Measurements from ENCODE around the gene CNOT10.
"Not testable (repeated sequence)": the region's sequence is repeated elsewhere in the genome, so short reads cannot be mapped to it uniquely, and the experiment has no call there.

Gene CNOT10

GRCh38 chr3:32685543-32686185 is 676 bp downstream of the CNOT10 start:
- in situ Hi-C loops (cut with HindIII; ENCODE audit: low sequenced_read_pairs) = no loop called here

- in situ Hi-C loops (cut with HindIII; ENCODE audit: low sequenced_read_pairs) = no loop called here
These were observed 1.7 kb downstream of the CNOT10 start for GRCh38 chr3:32686713-32687112.

GRCh38 chr3:32691847-32692246 is 6.9 kb downstream of the CNOT10 start:
- in situ Hi-C loops (cut with HindIII; ENCODE audit: low sequenced_read_pairs) = no loop called here

GRCh38 chr3:32696523-32696922 is 11.5 kb downstream of the CNOT10 start:
- in situ Hi-C loops (cut with HindIII; ENCODE audit: low sequenced_read_pairs) = no loop called here

- in situ Hi-C loops (cut with HindIII; ENCODE audit: low sequenced_read_pairs) = no loop called here
These were observed 13.5 kb downstream of the CNOT10 start for GRCh38 chr3:32698506-32698905.

- in situ Hi-C loops (cut with HindIII; ENCODE audit: low sequenced_read_pairs) = no loop called here
These were observed 14.4 kb downstream of the CNOT10 start for GRCh38 chr3:32699429-32699828.

- in situ Hi-C loops (cut with HindIII; ENCODE audit: low sequenced_read_pairs) = no loop called here
These were observed 15.3 kb downstream of the CNOT10 start for GRCh38 chr3:32700244-32700643.

- in situ Hi-C loops (cut with HindIII; ENCODE audit: low sequenced_read_pairs) = no loop called here
These were observed 18.5 kb downstream of the CNOT10 start for GRCh38 chr3:32703491-32703972.

- in situ Hi-C loops (cut with HindIII; ENCODE audit: low sequenced_read_pairs) = loop anchor here (5.0 kb wide), 1 partner anchor 62 kb away; no protein-coding TSS in a partner anchor
These were observed 20.2 kb downstream of the CNOT10 start for GRCh38 chr3:32705232-32705631.

GRCh38 chr3:32706348-32707025 is 21.5 kb downstream of the CNOT10 start:
- in situ Hi-C loops (cut with HindIII; ENCODE audit: low sequenced_read_pairs) = loop anchor here (5.0 kb wide), 1 partner anchor 61 kb away; no protein-coding TSS in a partner anchor

- in situ Hi-C loops (cut with HindIII; ENCODE audit: low sequenced_read_pairs) = loop anchor here (5.0 kb wide), 1 partner anchor 60 kb away; no protein-coding TSS in a partner anchor
These were observed 22.0 kb downstream of the CNOT10 start for GRCh38 chr3:32707026-32707370.

GRCh38 chr3:32708672-32709283 is 23.8 kb downstream of the CNOT10 start:
- in situ Hi-C loops (cut with HindIII; ENCODE audit: low sequenced_read_pairs) = loop anchor here (5.0 kb wide), 1 partner anchor 59 kb away; no protein-coding TSS in a partner anchor

- in situ Hi-C loops (cut with HindIII; ENCODE audit: low sequenced_read_pairs) = loop anchor here (5.0 kb wide), 1 partner anchor 58 kb away; no protein-coding TSS in a partner anchor
These were observed 24.4 kb downstream of the CNOT10 start for GRCh38 chr3:32709346-32709745.

- in situ Hi-C loops (cut with HindIII; ENCODE audit: low sequenced_read_pairs) = no loop called here
These were observed 27.6 kb downstream of the CNOT10 start for GRCh38 chr3:32712506-32713055.

GRCh38 chr3:32713181-32713580 is 28.2 kb downstream of the CNOT10 start:
- in situ Hi-C loops (cut with HindIII; ENCODE audit: low sequenced_read_pairs) = no loop called here

GRCh38 chr3:32719335-32719734 is 34.3 kb downstream of the CNOT10 start:
- in situ Hi-C loops (cut with HindIII; ENCODE audit: low sequenced_read_pairs) = no loop called here

- in situ Hi-C loops (cut with HindIII; ENCODE audit: low sequenced_read_pairs) = no loop called here
These were observed 34.9 kb downstream of the CNOT10 start for GRCh38 chr3:32719931-32720330.

GRCh38 chr3:32725721-32726120 is 40.7 kb downstream of the CNOT10 start:
- in situ Hi-C loops (cut with HindIII; ENCODE audit: low sequenced_read_pairs) = no loop called here

GRCh38 chr3:32733631-32734229 is 48.7 kb downstream of the CNOT10 start:
- in situ Hi-C loops (cut with HindIII; ENCODE audit: low sequenced_read_pairs) = no loop called here

- in situ Hi-C loops (cut with HindIII; ENCODE audit: low sequenced_read_pairs) = no loop called here
These were observed 49.8 kb downstream of the CNOT10 start for GRCh38 chr3:32734756-32735155.

GRCh38 chr3:32743470-32743869 is 58.5 kb downstream of the CNOT10 start:
- in situ Hi-C loops (cut with HindIII; ENCODE audit: low sequenced_read_pairs) = not testable (repeated sequence)
